Stimulated activated CD4-positive, alpha-beta T cell treated with anti-CD3 and anti-CD28 coated beads, Interleukin-15, amount 100 ng/mL, for 24 hours (primary cell): ENCODE measurements around the gene ZNF714.

ENCODE experiments used
- DNase-seq: peaks from one replicate; pipeline ENCODE4 v3.0.0-alpha.2; 2020

Gene ZNF714

DNA sequence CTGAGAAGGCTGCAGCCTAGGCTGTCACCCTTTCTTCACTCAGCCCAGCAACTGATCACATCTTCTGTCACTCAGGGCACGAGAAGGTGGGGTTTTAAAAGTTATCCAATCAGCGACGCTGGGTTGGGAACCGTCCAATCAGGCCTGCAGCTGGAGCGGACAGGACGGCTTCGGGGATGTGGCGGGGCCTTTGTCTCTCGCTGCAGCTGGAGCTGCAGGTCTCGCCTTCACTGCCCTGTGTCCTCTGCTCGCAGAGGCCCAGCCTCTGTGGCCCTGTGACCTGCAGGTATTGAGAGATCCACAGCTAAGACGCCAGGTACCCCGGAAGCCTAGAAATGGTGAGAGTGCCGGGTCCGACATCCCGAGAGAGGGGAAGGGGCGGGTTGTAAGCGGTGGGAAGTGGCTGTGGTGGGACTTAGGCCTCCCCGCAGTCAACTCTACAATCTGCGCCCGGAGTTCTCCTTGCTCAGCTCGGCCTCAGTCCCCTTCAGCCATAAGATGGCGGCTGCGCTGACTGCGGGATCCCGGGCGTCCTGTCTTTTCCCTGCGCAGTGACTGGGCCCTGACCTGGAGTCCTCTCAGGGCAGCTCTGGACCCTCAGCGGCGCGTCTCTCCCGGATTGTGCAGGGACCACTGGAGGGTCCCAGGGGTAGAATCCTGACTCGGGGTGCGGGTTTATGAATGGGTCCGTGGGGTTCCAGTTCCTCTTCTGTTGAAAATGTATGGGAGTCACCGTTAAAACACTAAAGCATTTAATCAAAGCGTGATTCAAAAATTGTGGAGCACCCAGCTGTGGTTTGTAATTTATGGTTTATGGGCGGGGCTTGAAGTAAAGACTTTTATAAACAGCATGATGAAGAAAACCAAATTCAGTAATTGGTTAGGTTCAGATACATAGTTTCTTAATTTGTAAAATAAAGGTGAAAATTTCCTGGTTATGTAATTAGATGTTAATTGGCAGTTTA lies at the start of gene ZNF714:
Gene ZNF714, plus strand, starts transcription at position 193 of the 965 bp plus-strand sequence. CDS start 16,066 bp downstream, outside the sequence.
- DNase-seq: peak; percentile 89

DNA sequence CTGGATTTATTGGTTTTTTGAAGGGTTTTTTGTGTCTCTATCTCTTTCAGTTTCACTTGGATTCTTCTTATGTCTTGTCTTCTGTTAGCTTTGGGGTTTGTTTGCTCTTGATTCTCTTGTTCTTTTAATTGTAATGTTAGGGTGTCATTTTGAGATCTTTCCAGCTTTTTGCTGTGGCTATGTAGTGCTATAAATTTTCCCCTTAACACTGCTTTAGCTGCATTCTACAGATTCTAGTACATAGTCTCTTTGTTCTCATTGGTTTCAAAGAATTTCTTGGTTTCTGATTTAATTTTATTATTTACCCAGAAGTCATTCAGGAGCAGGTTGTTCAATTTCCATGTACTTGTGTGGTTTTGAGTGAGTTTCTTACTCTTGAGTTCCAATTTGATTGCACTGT lies 37.0 kb upstream of the ZNF714 start:
- no peak for DNase-seq

DNA sequence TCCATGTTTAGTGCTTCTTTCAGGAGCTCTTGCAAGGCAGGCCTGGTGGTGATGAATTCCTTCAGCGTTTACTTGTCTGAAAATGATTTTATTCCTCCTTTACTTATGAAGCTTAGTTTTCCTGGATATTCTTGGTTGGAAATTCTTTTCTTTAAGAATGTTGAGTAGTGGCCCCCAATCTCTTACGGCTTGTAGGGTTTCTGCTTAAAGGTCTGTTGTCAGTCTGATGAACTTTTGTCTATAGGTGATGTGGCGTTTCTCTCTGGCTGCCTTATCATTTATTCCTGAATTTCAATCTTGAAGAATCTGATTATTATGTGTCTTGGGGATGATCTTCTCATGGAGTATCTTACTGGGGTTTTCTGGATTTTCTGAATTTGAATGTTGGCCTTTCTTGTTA lies 35.5 kb upstream of the ZNF714 start:
- DNase-seq: no peak

DNA sequence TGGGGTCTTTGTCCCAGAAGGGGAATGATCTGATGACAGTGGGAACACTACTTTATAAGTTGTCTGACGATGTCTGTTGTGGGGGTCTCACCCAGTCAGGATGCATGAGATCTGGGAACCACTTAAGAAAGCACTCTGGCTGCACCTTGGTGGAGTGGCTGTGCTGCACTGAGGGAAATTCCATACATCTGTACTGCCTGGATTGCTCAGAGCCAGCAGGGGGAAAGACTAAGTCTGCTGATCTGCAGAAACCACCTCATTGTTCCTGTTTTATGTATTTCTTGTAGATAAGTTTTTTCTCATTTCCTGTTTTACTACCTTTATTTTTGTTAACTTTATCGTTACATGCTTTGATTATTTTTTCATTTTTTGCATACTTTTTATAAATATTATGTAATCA lies 34.3 kb upstream of the ZNF714 start:
- DNase-seq: no peak

DNA sequence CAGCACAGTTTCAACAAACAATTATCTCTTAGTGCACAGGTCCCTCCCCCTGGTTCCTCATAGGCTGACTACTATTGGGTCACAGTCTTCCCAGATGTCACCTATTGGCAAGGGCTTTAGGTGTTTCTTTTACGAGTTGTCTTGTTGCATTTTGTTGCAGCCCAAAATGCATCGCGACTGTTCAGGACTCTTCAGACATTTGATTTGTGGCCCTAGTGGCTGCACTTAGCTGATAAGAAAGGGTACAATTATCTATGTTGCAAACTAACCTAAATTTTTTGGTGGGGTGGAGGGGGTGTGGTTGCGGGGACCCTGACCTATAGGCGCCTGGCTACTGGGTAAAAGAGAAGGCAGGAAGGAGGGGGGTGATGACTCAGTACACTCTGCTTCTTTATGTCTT lies 29.1 kb upstream of the ZNF714 start:
- no peak for DNase-seq

DNA sequence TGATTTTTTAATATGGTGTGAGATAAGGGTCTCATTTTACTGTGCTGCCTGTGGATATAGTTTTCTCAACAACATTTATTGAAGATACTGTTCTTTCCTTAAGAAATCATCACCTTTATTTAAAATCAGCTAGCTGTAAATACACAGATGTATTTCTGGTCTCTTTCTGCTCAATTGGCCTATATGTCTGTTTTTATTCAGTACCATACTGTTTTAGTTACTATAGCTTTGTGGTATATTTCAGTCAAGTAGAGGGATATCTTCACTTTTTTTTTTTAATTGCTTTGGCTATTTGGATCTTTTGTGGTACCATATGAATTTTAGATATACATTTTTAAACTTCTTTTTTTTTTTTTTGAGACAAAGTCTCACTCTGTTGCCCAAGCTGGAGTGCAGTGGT lies 16.7 kb upstream of the ZNF714 start:
- DNase-seq: no peak

DNA sequence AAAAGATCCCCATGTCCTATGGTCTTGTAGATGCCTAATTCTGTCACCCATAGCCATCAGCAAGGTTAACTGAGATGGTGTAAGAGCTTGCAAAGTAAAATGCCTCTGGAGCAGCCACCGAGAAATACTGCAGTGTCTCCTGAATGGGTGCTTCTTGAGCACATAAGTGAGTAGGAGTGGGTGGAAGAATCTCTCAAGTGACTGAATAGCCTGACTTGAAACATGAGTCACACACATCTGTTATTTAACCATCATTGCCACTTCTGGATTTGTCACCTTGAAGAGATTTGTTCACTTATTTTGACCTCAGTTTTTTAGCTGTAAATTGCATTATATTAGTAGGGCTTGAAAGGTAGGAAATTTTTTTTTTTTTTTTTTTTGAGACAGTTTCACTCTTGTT lies 2.3 kb downstream of the ZNF714 start:
- peak; percentile 29 for DNase-seq

DNA sequence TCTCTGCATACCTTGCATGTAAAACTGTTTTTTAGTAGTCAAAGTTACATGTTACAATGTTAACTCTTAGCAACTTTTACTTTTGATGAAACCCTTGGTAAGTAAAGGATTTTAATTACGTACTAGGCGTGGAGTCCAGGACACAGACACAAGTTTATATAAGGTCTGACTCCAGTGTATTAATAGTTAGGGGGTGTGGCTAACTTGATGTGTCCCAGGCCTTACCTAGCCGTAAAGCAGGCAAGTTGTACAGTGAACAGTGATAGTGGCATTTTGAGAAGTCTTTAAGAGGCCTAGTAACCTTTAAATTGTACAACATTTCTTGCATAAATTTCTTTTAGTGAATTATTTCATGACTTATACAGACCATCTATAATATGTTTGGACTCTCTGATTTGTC lies 5.9 kb downstream of the ZNF714 start:
- no peak for DNase-seq

DNA sequence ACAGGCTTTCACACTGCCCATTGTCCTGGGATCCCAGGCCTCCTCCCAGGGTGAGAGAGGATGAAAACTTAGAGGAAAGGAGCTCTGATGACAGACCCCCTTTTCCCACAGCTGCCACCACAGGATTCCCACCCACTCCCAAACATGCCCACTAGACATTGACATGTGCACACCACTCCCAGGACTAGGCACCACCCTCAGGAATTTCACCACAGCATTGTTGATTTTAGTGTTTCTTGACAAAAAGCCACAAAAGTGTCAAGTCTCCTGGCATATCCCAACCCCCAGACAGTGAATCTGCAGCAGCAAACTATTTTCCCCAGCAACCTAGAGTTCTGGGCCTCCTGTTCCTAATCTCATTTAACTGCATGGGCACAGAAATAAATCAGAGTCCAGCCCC lies 10.1 kb downstream of the ZNF714 start:
- DNase-seq: no peak

DNA sequence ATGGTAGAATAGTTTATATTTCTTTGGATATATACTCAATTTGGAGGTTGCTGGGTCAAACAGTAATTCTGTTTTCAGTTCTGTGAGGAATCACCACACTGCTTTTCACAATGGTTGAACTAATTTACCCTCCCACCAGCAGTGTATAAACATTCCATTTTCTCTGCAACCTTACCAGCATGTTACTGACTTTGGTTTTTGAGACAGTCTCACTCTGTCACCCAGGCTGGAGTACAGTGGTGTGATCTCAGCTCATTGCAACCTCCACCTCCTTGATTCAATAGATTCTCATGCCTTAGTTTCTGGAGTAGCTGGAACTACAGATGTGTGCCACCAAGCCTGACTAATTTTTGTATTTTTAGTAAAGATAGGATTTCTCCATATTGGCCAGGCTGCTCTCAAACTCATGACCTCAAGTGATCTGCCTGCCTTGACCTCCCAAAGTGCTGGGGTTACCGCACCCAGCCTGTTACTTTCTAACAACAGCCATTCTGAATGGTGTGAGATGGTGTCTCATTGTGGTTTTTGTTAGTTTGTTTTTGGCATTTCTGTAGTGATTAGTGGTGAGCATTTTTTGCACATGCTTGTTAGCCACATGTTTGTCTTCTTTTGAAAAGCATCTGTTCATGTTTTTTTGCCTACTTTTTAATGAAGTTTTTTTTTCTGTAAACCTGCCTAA lies 12.5 kb downstream of the ZNF714 start:
- no peak for DNase-seq

DNA sequence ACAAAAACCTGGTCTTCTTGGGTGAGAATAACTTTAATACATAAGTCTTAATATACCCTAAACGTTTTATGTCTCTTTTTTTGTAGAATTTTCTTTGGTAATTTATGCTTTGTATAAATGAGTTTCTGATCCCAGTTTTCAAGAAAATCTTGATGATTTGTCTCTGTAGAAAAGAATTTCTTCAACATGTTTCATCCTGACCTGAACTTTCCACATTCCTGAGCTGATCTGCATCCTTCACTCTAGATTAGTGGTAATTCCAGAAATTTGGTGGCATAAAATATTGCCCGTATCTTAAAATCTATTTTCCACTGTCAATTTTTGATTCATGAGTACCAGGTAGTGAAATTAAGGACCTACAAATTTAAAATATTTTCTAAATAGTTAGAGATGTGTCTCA lies 16.3 kb downstream of the ZNF714 start:
- DNase-seq: no peak

DNA sequence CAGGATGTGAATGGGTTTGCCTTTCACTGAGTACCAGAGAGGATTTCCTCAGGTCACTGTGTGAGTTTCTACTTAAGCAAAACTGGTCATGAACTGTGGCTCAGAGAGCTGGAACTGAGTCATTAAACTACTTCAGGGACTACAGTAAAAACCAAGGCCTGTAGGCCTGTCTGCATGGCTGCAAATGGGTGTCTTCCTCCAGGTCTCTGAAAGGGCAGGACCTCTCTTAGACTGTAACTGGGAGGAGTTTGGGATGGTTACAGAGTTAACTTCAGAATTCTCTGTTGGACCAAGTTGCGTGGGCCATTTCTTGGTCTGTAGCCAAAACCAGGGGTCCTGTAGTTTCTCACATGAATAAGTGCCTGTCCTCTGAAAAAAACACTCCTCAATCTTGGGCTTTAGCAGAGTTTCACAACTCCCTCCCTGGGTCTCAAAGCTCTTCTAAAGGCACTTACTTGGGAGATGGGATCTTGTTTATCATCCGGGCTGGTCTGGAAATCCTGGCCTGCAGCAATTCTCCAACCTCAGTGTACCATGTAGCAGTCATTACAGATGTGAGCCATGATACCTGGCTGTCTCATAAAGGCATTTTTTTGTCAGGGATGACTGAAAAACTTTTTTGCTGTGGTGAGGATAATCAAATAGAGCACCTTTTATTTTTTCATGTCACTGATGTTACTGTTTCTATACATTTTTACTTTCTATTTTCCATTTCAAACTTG lies 19.7 kb downstream of the ZNF714 start:
- no peak for DNase-seq

DNA sequence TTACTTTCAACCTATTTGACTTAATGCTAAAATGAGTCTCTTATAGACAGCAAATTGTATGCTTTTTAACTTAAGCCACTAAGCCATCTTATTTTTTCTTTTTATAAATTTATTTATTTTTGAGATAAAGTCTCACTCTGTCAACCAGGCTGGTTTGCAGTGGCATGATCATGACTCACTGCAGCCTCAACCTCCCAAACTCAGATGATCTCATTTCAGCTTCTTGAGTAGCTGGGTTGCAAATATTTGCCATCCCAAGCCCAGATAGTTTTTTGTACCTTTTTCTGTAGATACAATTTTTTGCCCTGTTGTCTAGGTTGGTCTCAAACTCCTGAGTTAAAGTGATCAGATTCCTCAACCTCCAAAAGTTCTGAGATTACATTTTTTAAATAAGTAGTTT lies 27.1 kb downstream of the ZNF714 start:
- DNase-seq: no peak

DNA sequence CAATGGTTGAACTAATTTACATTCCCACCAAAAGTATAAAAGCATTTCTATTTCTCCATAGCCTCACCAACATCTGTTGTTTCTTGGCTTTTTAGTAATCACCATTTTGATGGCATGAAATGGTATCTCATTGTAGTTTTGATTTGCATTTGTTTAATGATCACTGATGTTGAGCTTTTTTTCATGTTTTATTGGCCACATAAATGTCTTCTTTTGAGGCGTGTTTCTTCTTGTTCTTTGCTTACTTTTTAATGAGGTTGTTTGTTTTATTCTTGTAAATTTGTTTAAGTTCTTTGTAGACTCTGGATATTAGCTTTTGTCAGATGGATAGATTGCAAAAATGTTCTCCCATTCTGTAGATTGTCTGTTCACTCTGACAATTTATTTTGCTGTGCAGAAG lies 28.2 kb downstream of the ZNF714 start:
- DNase-seq: no peak

DNA sequence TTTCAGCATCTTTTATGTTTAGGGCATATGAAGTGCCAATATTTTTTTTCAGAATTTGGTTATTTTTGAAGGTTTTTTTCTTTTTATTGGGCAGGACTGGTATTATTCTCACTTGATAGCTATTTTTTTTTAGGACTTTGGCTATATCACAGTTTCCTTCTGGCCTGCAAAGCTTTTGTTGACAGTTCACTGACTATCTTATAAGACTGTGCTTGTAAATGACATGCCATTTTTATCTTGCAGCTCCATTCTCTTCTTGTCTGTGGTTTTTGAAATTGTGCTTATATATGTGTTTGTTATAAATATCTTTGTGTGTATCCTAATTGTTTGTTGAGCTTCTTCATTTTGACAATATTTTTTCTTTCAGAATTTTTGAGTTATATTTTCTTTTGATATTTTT lies 33.4 kb downstream of the ZNF714 start:
- DNase-seq: no peak

DNA sequence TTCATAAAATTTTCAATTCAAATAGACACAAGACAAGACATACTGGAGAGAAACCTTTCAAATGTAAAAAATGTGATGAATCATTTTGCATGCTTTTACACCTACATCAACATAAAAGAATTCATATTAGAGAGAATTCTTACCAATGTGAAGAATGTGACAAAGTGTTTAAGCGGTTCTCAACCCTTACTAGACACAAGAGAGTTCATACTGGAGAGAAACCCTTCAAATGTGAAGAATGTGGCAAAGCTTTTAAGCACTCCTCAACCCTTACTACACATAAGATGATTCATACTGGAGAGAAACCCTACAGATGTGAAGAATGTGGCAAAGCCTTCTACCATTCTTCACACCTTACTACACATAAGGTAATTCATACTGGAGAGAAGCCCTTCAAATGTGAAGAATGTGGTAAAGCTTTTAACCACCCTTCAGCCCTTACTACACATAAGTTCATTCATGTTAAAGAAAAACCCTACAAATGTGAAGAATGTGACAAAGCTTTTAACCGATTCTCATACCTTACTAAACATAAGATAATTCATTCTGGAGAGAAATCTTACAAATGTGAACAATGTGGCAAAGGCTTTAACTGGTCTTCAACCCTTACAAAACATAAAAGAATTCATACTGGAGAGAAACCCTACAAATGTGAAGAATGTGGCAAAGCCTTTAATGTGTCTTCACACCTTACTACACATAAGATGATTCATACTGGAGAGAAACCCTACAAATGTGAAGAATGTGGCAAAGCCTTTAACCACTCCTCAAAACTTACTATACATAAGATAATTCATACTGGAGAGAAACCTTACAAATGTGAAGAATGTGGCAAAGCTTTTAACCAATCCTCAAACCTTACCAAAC lies 35.3 kb downstream of the ZNF714 start:
- no peak for DNase-seq

DNA sequence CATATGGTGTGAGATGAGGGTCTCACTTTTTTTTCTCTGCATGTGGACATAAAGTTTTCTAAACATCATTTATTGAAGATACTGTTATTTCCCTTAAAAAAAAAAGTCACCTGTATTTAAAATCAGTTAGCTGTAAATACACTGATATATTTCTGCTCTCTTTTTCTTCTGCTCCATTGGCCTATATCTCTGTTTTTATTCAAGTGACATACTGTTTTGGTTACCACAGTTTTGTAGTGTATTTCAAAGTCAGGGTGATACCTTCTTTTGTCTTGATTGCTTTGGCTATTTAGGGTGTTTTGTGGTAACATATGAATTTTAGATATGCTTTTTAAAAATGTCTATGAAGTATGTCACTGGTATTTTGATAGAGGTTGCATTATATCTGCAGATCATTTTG lies 44.1 kb downstream of the ZNF714 start:
- no peak for DNase-seq

DNA sequence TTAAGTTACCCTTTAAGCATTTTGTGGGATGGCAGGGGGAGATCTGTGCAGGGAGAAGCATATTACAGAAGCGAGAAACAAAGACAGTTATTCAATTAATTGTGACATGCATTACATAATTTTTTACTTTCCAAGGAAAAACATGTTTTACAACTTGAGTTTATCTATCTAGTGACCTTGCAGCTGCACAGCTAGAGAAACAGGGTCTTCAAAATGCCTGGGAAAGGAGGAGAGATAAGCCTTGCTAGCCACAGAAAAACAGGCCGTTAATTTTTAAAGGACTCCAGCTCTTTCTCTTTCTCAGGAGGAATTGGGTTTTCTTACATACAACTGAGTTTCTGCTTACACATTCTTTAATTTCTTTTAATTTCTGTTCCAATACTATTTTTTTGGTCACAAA lies 45.0 kb downstream of the ZNF714 start:
- no peak for DNase-seq

DNA sequence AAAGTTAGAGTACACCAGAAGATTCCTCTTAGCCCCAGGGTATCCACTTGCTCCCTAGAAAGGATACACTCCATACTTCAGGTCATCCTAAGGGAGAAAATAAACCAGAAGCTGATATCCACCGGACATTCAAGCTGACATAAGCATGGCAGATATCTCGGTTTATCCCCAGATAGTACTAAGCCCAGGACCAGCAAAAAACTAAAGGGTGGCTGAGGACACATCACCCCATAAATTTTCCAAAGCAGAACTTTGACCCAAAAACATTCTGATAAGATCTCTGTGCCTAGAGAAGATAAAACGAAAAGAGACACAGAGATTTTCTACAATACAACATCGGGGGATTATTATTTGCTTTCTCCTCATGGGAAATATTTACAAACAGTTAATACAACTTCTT lies 45.9 kb downstream of the ZNF714 start:
- no peak for DNase-seq

DNA sequence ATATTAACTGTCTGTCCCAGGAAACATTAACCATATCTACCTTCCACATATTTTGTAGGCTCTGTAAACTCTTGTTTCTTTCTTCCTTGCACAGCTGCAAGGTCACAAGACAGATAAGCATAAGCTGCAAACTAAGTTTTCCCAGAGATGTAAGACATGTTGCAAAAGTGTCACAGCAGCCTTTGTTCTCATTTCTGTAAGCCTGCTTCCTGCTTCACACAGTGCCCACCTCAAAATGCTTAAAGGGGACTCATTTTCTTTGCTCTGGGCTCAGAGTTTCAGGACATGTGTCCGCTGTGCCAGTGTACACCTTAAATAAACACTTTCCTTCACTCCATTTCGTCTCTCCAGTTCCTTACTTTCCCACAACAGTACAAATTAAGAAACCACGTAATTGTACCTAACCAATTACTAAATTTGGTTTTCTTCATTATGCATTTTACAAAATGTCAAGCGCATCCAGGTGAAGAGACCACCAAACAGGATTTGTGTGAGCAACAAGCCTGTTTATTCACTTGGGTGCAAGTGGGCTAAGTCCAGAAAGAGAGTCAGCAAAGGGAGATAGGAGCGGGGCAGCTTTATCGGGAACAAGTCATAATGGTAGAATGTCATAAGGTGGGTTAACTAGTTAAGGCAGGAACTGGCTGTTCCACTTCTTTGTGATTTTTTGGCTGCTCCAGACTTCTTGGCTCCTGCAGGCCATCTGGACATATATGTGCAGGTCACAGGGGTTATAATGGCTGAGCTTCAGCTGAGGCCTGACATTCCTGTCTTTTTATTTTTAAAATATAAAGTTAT lies 47.1 kb downstream of the ZNF714 start:
- no peak for DNase-seq

DNA sequence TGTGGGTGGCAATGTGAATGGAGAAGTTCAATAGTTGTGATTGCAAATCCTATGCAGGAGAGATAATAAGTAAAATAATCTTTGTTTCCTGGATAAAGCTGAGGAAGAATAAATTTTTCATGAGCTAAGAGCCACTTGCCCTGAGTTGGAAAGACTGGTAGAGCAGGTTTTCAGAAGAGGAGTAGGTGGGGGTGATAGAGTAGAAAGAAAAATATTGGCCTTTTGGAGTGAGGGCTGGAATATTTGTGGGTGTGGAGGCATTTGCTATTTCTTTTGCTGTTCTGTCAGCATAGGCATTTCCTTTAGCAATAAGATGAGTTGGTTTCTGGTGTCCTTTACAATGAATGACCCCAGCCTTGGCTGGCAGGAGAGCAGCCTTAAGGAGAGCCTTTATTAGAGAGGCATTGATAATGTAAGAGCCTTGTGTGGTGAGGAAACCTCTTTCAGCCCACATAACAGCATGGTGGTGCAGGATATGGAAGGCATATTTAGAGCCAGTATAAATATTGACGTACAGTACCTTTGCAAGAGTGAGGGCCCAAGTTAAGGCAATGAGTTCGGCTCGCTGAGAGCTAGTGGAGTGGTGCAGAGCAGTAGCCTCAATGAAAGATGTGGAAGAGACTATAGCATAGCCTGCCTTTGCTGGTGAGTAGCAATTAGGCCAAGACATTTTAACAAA lies 48.2 kb downstream of the ZNF714 start:
- DNase-seq: no peak
